B cell (primary cell): Measurements from ENCODE around the gene WDR27. TPM values are rescaled to one million over a fixed set of nuclear protein-coding genes. Genes with fewer than 3 reads are reported as not detected.

Experiments used
- ATAC-seq: fragments of 200-7000 bp; cut with Tn5 transposase; one replicate; pipeline ENCODE4 v1.10.0; 2021; ENCODE audit warnings: low read depth, mild to moderate bottlenecking, moderate number of reproducible peaks, moderate library complexity
- CTCF ChIA-PET: fragments of 350-600 bp; sonication (Branson Sonifier 250); formaldehyde crosslinking; loops from one replicate; lab custom pipeline; 2021; ENCODE audit warnings: antibody characterized with exemption, inconsistent platforms; lab: Charles Lee
- POLR2A ChIA-PET: fragments of 350-600 bp; sonication (Branson Sonifier 250); formaldehyde crosslinking; loops from one replicate; lab custom pipeline; 2021; ENCODE audit warnings: antibody characterized with exemption; lab: Charles Lee
- DNase-seq: peaks from one replicate; pipeline ENCODE4 v3.0.0; 2013
- H2AFZ ChIP-seq: 2 replicates; pipeline ENCODE4 v1.6.1; 2012; ENCODE audit warnings: mild to moderate bottlenecking, low read depth, low read length; ENCODE audit not compliant: insufficient read depth, poor library complexity, severe bottlenecking
- H3K27ac ChIP-seq, 2 donors: 1 replicate in 1 of 2; 2 replicates in 1 of 2; pipeline ENCODE4 v1.5.1; 2012 to 2013; ENCODE audit warnings: low read length in 2 of 2, mild to moderate bottlenecking in 2 of 2, moderate library complexity in 1 of 2
- H3K27me3 ChIP-seq, 4 experiments: fragments of 200-600 bp in 1 of 4; sonication (generic) in 1 of 4; replicated peaks in 1 of 4; 1 replicate in 2 of 4; 2 replicates in 2 of 4; pipeline versions ENCODE4 v1.6.1 to v1.7.0; 2013 to 2016; ENCODE audit warnings: low read length in 3 of 4, mild to moderate bottlenecking in 2 of 4, mixed read lengths in 1 of 4, moderate library complexity in 1 of 4; ENCODE audit not compliant: insufficient read depth in 4 of 4, control insufficient read depth in 3 of 4; ENCODE audit errors: control extremely low read depth in 1 of 4
- H3K36me3 ChIP-seq, 2 experiments: replicated peaks in 1 of 2; 1 replicate in 1 of 2; 2 replicates in 1 of 2; pipeline versions ENCODE4 v1.6.1 to v1.7.1; 2013; ENCODE audit warnings: low read length in 1 of 2; ENCODE audit not compliant: insufficient read depth in 2 of 2, control insufficient read depth in 1 of 2; ENCODE audit errors: control extremely low read depth in 1 of 2, extremely low read depth in 1 of 2
- H3K4me1 ChIP-seq, 2 donors: fragments of 200-600 bp in 1 of 2; sonication (generic) in 1 of 2; 1 replicate in 1 of 2; 2 replicates in 1 of 2; pipeline versions ENCODE4 v1.5.1 to v1.6.1; 2013 to 2017; ENCODE audit warnings: low read length in 2 of 2; ENCODE audit not compliant: control insufficient read depth in 2 of 2, insufficient read depth in 2 of 2
- H3K4me2 ChIP-seq: replicated peaks from 2 replicates; pipeline ENCODE3; 2012; ENCODE audit warnings: mild to moderate bottlenecking, low read depth, low read length; ENCODE audit not compliant: poor library complexity, severe bottlenecking
- H3K4me3 ChIP-seq, 5 experiments: fragments of 200-600 bp in 1 of 5; sonication (generic) in 1 of 5; 1 replicate in 3 of 5; 2 replicates in 2 of 5; pipeline versions ENCODE4 v1.5.1 to v1.7.0; 2011 to 2016; ENCODE audit warnings: low read length in 4 of 5, mild to moderate bottlenecking in 4 of 5, low read depth in 2 of 5, control low read depth in 1 of 5, moderate library complexity in 1 of 5; ENCODE audit not compliant: insufficient read depth in 1 of 5; ENCODE audit errors: control extremely low read depth in 1 of 5, extremely low read depth in 1 of 5
- H3K79me2 ChIP-seq: fragments of 200-600 bp; sonication (generic); one replicate; pipeline ENCODE4 v1.6.0; 2016; ENCODE audit warnings: low read length; ENCODE audit not compliant: control insufficient read depth, insufficient read depth
- H3K9ac ChIP-seq: fragments of 200-600 bp; sonication (generic); 2 replicates; pipeline ENCODE4 v1.6.1; 2017; ENCODE audit warnings: mild to moderate bottlenecking, low read length, moderate library complexity
- H3K9me3 ChIP-seq, 3 donors: one replicate each; pipeline versions ENCODE4 v1.6.1 to v1.7.1; 2013; ENCODE audit warnings: low read length in 2 of 3; ENCODE audit not compliant: control insufficient read depth in 2 of 3, insufficient read depth in 1 of 3; ENCODE audit errors: control extremely low read depth in 1 of 3
- H4K20me1 ChIP-seq: 2 replicates; pipeline ENCODE4 v1.6.0; 2012; ENCODE audit warnings: mild to moderate bottlenecking, low read length; ENCODE audit not compliant: insufficient read depth, control insufficient read depth, poor library complexity, severe bottlenecking
- H3K27ac Mint-ChIP-seq: one replicate; pipeline ENCODE4 v1.8.0; 2021; ENCODE audit warnings: mixed read lengths
- H3K27me3 Mint-ChIP-seq: one replicate; pipeline ENCODE4 v1.8.0; 2021; ENCODE audit warnings: mixed read lengths
- H3K4me1 Mint-ChIP-seq: one replicate; pipeline ENCODE4 v1.8.0; 2021; ENCODE audit warnings: mixed read lengths
- H3K4me3 Mint-ChIP-seq: one replicate; pipeline ENCODE4 v1.8.0; 2021; ENCODE audit warnings: mixed read lengths
- H3K9me3 Mint-ChIP-seq: one replicate; pipeline ENCODE4 v1.8.0; 2022; ENCODE audit warnings: mixed read lengths; ENCODE audit not compliant: insufficient read depth
- EZH2 ChIP-seq: IDR thresholded peaks from 2 replicates; pipeline ENCODE4 v1.6.1; 2012; ENCODE audit warnings: borderline replicate concordance, low read depth, mild to moderate bottlenecking, moderate library complexity, low read length; ENCODE audit not compliant: insufficient read depth, poor library complexity, severe bottlenecking
- WGBS: methylation state at CpG from one replicate; pipeline ENCODE4 v1.1.5; 2013; ENCODE audit warnings: missing lambda C conversion rate; ENCODE audit not compliant: insufficient coverage; 5-methylcytosine and 5-hydroxymethylcytosine counted together
- intact Hi-C: fragments of 100-400 bp; cut with micrococcal nuclease; formaldehyde crosslinking; loops from one replicate; pipeline ENCODE4 v1.10.0; 2022
- polyA plus RNA-seq: library from polyadenylated mRNA; depleted of rRNA; stranded (reverse); fragments of >200 nt; gene quantifications from 2 replicates; pipeline ENCODE4 v1.2.3, GENCODE V29; 2012
- total RNA-seq, 2 donors: library from RNA; stranded (reverse); fragments of 120-200 nt in 1 of 2; gene quantifications; 1 replicate in 1 of 2; 2 replicates in 1 of 2; pipeline versions ENCODE4 v1.2.3 to v1.2.4, GENCODE V29; 2013 to 2022
- TF ChIP-seq, protein P1 (sequence below): fragments of 200-600 bp; IDR thresholded peaks from one replicate; pipeline ENCODE4 v1.8.0; 2022; ENCODE audit warnings: antibody characterized with exemption, mild to moderate bottlenecking

The WDR27 gene
- total and polyA plus RNA-seq, 2 donors (not counting 1 experiment from before 2014, with no cell fraction given): 64.3 to 86.3 TPM

DNA sequence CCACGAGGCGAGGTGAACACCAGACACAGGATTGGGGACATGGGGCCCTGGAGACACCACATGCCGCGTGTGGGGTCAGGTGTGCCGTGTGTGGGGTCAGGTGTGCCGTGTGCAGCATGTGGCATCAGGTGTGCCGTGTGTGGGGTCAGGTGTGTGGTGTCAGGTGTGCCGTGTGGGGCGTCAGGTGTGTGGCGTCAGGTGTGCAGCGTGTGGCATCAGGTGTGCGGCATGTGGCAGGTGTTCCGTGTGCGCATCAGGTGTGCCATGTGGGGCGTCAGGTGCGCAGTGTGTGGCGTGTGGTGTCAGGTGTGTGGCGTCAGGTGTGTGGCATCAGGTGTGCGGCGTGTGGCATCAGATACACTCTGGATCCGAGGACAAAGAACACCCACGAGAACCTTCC is 77.9 kb downstream of the WDR27 start:
- Mint-ChIP-seq H3K9me3 (peaks cover 6% of the 10 kb centered on the region), H3K27ac (no peak overlapping the region), H3K4me1 (peaks cover 2% of the 10 kb centered on the region), H3K4me3 (no peak overlapping the region), H3K27me3 (no peaks in the 10 kb centered on the region)
- no peak overlapping the region for H3K4me3 ChIP-seq
- no peaks in the 10 kb centered on the region for H3K79me2 ChIP-seq
- H3K27me3 ChIP-seq: no peaks in the 10 kb centered on the region
- H3K9me3 ChIP-seq: peaks cover 0 to 9% (median 0%) of the 10 kb centered on the region in 3 donors
- H2AFZ ChIP-seq: no peak overlapping the region
- H3K9ac ChIP-seq: no peak overlapping the region
- 98% methylated on average over 21 of the region's 22 CpGs for WGBS
- intact Hi-C loops: no loop called here
- no peaks in the 10 kb centered on the region for H4K20me1 ChIP-seq
- no peak for DNase-seq
- ChIA-PET POLR2A (no interaction called here), CTCF (no interaction called here)
- ATAC-seq: no peak
- no peaks in the 10 kb centered on the region for H3K4me1 ChIP-seq
- H3K4me2 ChIP-seq: no peak overlapping the region
- peaks cover 0 to 4% of the 10 kb centered on the region in 2 experiments for H3K36me3 ChIP-seq
- H3K27ac ChIP-seq: no peak overlapping the region
- TF ChIP-seq EZH2: no peak
- TF ChIP-seq, protein P1, sequence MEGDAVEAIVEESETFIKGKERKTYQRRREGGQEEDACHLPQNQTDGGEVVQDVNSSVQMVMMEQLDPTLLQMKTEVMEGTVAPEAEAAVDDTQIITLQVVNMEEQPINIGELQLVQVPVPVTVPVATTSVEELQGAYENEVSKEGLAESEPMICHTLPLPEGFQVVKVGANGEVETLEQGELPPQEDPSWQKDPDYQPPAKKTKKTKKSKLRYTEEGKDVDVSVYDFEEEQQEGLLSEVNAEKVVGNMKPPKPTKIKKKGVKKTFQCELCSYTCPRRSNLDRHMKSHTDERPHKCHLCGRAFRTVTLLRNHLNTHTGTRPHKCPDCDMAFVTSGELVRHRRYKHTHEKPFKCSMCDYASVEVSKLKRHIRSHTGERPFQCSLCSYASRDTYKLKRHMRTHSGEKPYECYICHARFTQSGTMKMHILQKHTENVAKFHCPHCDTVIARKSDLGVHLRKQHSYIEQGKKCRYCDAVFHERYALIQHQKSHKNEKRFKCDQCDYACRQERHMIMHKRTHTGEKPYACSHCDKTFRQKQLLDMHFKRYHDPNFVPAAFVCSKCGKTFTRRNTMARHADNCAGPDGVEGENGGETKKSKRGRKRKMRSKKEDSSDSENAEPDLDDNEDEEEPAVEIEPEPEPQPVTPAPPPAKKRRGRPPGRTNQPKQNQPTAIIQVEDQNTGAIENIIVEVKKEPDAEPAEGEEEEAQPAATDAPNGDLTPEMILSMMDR: no peak

- H3K9me3 Mint-ChIP-seq: peaks cover 6% of the 10 kb centered on the region
Observed at GRCh38 chr6:169623343-169623742, 78.5 kb downstream of the WDR27 start.

More at GRCh38 chr6:169623343-169623742, 78.5 kb downstream of the WDR27 start:
- Histone ChIP-seq H4K20me1 (no peaks in the 10 kb centered on the region), H3K9ac (no peak overlapping the region), H3K27me3 (no peaks in the 10 kb centered on the region), H3K4me1 (peaks cover 0 to 6% of the 10 kb centered on the region in 2 donors), H3K4me2 (no peak overlapping the region), H2AFZ (no peak overlapping the region), H3K4me3 (no peak overlapping the region), H3K36me3 (peaks cover 0 to 4% of the 10 kb centered on the region in 2 experiments), H3K9me3 (peaks cover 0 to 9% (median 0%) of the 10 kb centered on the region in 3 donors), H3K27ac (no peak overlapping the region), H3K79me2 (no peaks in the 10 kb centered on the region)
- intact Hi-C loops: no loop called here
- no peak for DNase-seq
- H3K4me3 Mint-ChIP-seq: no peak overlapping the region
- no peaks in the 10 kb centered on the region for H3K27me3 Mint-ChIP-seq
- TF ChIP-seq EZH2: no peak
- TF ChIP-seq, protein P1: no peak
- POLR2A ChIA-PET: no interaction called here
- CTCF ChIA-PET: no interaction called here
- ATAC-seq: no peak
- WGBS: 96% methylated on average over 5 of the region's 7 CpGs
- no peak overlapping the region for H3K27ac Mint-ChIP-seq
- H3K4me1 Mint-ChIP-seq: peaks cover 8% of the 10 kb centered on the region
